MM.1S (cell line): Measurements from ENCODE around the gene PCMT1.

Experiments used
- DNase-seq: peaks from one replicate; pipeline ENCODE4 v3.0.0-alpha.2; 2015
- H2AFZ ChIP-seq: fragments of 300-600 bp; sonication (generic); 2 replicates; pipeline ENCODE4 v1.6.0; 2016; ENCODE audit warnings: antibody characterized with exemption, low read length
- H3F3A ChIP-seq: fragments of 300-600 bp; sonication (generic); 2 replicates; pipeline ENCODE4 v1.6.1; 2016; ENCODE audit warnings: mild to moderate bottlenecking, antibody characterized with exemption, low read length, moderate library complexity, mixed read lengths; ENCODE audit not compliant: insufficient read depth
- H3K27ac ChIP-seq: fragments of 300-600 bp; sonication (generic); 2 replicates; pipeline ENCODE4 v1.5.1; 2016; ENCODE audit warnings: mild to moderate bottlenecking, low read length
- H3K27me3 ChIP-seq: fragments of 300-600 bp; sonication (generic); replicated peaks from 2 replicates; pipeline ENCODE4 v1.6.0; 2016; ENCODE audit warnings: low read length; ENCODE audit not compliant: insufficient read depth
- H3K36me3 ChIP-seq: fragments of 300-600 bp; sonication (generic); replicated peaks from 2 replicates; pipeline ENCODE4 v1.6.1; 2016; ENCODE audit warnings: mild to moderate bottlenecking, low read length, mixed read lengths; ENCODE audit not compliant: insufficient read depth
- H3K4me1 ChIP-seq: fragments of 300-600 bp; sonication (generic); 2 replicates; pipeline ENCODE4 v1.6.1; 2016; ENCODE audit warnings: low read length, mixed read lengths
- H3K4me2 ChIP-seq: fragments of 300-600 bp; sonication (generic); 2 replicates; pipeline ENCODE4 v1.6.0; 2016; ENCODE audit warnings: low read depth, low read length
- H3K4me3 ChIP-seq: fragments of 300-600 bp; sonication (generic); 2 replicates; pipeline ENCODE4 v1.5.1; 2016; ENCODE audit warnings: low read length, mixed read lengths
- H3K79me2 ChIP-seq: fragments of 300-600 bp; sonication (generic); 2 replicates; pipeline ENCODE4 v1.6.1; 2016; ENCODE audit warnings: mixed run types, low read length, mixed read lengths
- H3K9ac ChIP-seq: fragments of 300-600 bp; sonication (generic); 2 replicates; pipeline ENCODE4 v1.6.1; 2016; ENCODE audit warnings: low read length, mixed read lengths
- H3K9me2 ChIP-seq: fragments of 300-600 bp; sonication (generic); replicated peaks from 2 replicates; pipeline ENCODE4 v1.6.1; 2016; ENCODE audit warnings: mild to moderate bottlenecking, low read length, mixed read lengths; ENCODE audit not compliant: insufficient read depth
- H3K9me3 ChIP-seq: fragments of 300-600 bp; sonication (generic); replicated peaks from 2 replicates; pipeline ENCODE4 v1.6.1; 2016; ENCODE audit warnings: mild to moderate bottlenecking, low read length, mixed read lengths; ENCODE audit not compliant: insufficient read depth
- H4K20me1 ChIP-seq: fragments of 300-600 bp; sonication (generic); 2 replicates; pipeline ENCODE4 v1.6.1; 2016; ENCODE audit warnings: mild to moderate bottlenecking, low read length, moderate library complexity, mixed read lengths; ENCODE audit not compliant: insufficient read depth
- CTCF ChIP-seq: fragments of 300-600 bp; sonication (generic); IDR thresholded peaks from 2 replicates; pipeline ENCODE4 v1.5.1; 2016; ENCODE audit warnings: antibody characterized with exemption, low read length, mixed read lengths
- EZH2 ChIP-seq: fragments of 300-600 bp; sonication (generic); optimal IDR thresholded peaks from 2 replicates; pipeline ENCODE3; 2017; ENCODE audit warnings: low read depth, mild to moderate bottlenecking, antibody characterized with exemption, low read length, mixed read lengths
- EZH2phosphoT487 ChIP-seq: fragments of 300-600 bp; sonication (generic); IDR thresholded peaks from 2 replicates; pipeline ENCODE4 v1.6.1; 2018; ENCODE audit warnings: antibody characterized with exemption, low read length

Gene PCMT1

DNA sequence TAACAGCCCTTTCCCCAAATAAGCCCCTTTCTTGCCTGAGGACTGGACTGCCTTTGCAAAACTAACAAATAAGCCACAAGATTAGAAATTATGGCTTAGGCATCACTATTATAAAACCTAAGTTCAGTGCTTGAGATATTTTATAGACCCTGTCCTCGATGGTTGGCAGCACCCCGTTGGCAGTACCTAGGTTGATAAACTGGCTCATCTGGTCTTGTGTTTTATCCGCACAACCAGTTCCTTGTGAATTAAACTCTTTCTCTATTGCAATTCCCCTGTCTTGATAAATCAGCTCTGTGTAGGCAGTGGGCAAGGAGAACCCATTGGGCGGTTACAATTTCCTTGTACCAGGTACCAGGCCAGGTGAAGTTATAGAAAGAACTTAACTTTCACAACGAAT lies 108.0 kb downstream of the PCMT1 start:
- H3K4me3 ChIP-seq = no peak overlapping the region
- TF ChIP-seq EZH2 (no peak), EZH2phosphoT487 (no peak), CTCF (no peak)
- H3K27me3 ChIP-seq = no peaks in the 10 kb centered on the region
- no peak overlapping the region for H2AFZ ChIP-seq
- no peaks in the 10 kb centered on the region for H4K20me1 ChIP-seq
- no peaks in the 10 kb centered on the region for H3K9me3 ChIP-seq
- H3K79me2 ChIP-seq = no peaks in the 10 kb centered on the region
- no peak overlapping the region for H3K4me2 ChIP-seq
- no peaks in the 10 kb centered on the region for H3F3A ChIP-seq
- H3K4me1 ChIP-seq = no peaks in the 10 kb centered on the region
- H3K9ac ChIP-seq = no peak overlapping the region
- H3K9me2 ChIP-seq = no peaks in the 10 kb centered on the region
- DNase-seq = no peak
- H3K27ac ChIP-seq = no peak overlapping the region
- no peaks in the 10 kb centered on the region for H3K36me3 ChIP-seq

DNA sequence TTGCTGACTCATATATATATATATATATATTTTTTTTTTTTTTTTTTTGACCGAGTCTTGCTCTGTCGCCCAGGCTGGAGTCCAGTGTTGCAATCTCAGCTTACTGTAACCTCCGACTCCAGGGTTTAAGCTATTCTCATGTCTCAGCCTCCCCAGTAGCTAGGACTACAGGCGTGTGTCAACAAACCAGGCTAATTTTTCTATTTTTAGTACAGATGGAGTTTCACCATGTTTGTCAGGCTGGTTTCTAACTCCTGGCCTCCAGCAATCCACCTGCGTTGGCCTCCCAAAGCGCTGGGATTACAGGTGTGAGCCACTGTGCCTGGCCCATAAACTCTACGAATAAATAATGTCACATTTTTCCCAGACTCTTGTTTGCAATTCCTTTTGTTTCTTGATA lies 109.8 kb downstream of the PCMT1 start:
- H3K36me3 ChIP-seq = no peaks in the 10 kb centered on the region
- H3K9me3 ChIP-seq = no peaks in the 10 kb centered on the region
- no peaks in the 10 kb centered on the region for H3K27me3 ChIP-seq
- no peak overlapping the region for H3K9ac ChIP-seq
- H3K79me2 ChIP-seq = no peaks in the 10 kb centered on the region
- no peak for DNase-seq
- no peak overlapping the region for H3K4me3 ChIP-seq
- no peaks in the 10 kb centered on the region for H3K9me2 ChIP-seq
- no peak overlapping the region for H3K27ac ChIP-seq
- no peak overlapping the region for H3K4me2 ChIP-seq
- no peaks in the 10 kb centered on the region for H3K4me1 ChIP-seq
- no peak overlapping the region for H2AFZ ChIP-seq
- no peaks in the 10 kb centered on the region for H3F3A ChIP-seq
- no peak for TF ChIP-seq CTCF
- H4K20me1 ChIP-seq = no peaks in the 10 kb centered on the region

DNA sequence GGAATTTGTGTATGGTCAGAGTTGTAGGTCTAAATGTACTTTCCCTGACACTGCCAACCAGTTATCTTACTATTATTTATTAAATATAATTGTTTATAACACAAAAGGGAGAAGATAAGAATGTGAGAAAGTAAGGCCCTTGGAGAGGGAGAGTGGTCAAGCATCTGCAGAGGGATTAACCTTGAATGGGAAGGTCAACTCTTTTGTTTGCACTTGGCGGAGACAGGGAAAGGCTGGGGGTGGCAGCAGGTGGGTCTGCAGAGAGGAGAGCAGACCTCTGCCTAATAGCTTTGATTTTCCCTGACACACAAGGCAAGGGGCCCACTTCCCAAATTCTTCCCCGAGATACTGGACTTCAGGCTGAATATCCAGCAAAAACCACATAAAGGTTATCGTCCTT lies 110.4 kb downstream of the PCMT1 start:
- Histone ChIP-seq H3K4me3 (no peak overlapping the region), H3K4me1 (no peaks in the 10 kb centered on the region), H3K27me3 (no peaks in the 10 kb centered on the region), H3K9me3 (no peaks in the 10 kb centered on the region), H4K20me1 (no peaks in the 10 kb centered on the region), H3K27ac (no peak overlapping the region), H3K9ac (no peak overlapping the region), H3K36me3 (no peaks in the 10 kb centered on the region), H3F3A (no peaks in the 10 kb centered on the region), H3K4me2 (no peak overlapping the region), H2AFZ (no peak overlapping the region), H3K9me2 (no peaks in the 10 kb centered on the region), H3K79me2 (no peaks in the 10 kb centered on the region)
- TF ChIP-seq EZH2 (no peak), EZH2phosphoT487 (no peak), CTCF (no peak)
- no peak for DNase-seq

- Histone ChIP-seq H3K4me1 (no peaks in the 10 kb centered on the region), H3K9me3 (no peaks in the 10 kb centered on the region), H4K20me1 (no peaks in the 10 kb centered on the region), H3K79me2 (no peaks in the 10 kb centered on the region), H3K27ac (no peak overlapping the region), H3K36me3 (no peaks in the 10 kb centered on the region), H2AFZ (no peak overlapping the region), H3K27me3 (no peaks in the 10 kb centered on the region), H3K4me2 (no peak overlapping the region), H3K4me3 (no peak overlapping the region), H3K9ac (no peak overlapping the region), H3F3A (no peaks in the 10 kb centered on the region), H3K9me2 (no peaks in the 10 kb centered on the region)
- TF ChIP-seq EZH2phosphoT487 (no peak), EZH2 (no peak)
- DNase-seq = no peak
Observed at GRCh38 chr6:149860513-149860833, 110.9 kb downstream of the PCMT1 start.
